ENCODE results near the gene COX6B2.
A peak's percentile ranks its signal among the peaks of the same experiment; 100 is the strongest.

COX6B2 gene

DNA sequence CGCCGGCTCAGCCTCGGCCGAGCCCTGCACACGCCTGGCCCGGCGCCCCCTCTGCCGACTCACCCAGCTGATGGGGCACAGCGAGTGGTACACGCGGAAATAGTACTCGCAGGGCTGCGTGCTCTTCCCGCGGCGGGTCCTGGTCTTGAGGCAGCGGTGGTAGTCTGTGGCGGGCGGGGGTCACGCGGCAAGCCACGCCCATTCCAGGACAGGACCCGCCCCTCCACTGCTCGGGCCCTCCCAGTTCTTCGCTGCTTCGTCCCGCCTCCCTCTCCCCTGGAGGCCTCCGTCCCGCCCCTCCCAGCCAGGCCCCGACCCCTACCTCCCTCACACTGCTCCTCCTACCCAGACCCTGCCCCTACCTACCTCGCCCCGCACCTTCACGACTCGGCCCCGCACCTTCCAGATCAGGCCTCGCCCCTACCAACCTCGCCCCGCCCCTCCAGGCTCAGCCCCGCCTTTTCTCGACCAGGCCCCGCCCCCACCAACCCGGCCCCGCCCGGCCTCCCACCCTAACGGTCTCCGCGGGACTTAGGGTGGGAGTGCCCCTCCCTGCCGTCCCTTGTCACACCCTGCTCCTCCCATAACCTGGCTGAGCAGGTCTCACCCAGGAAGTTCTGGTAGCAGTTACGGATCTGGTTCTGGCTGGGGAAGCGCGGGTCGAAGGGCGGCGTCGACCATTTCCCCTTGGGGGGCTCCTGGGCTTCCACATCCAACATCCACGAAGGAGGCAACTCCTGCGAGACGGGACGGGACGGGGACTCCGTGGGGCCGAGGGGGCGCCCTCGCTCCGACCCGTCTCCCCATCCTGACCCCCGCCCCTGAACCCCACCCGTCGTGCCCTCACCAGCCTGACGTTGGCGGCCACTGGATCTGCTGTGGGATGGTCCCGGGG, 469 bp downstream of the COX6B2 start (continued):
- TF ChIP-seq, protein P1, sequence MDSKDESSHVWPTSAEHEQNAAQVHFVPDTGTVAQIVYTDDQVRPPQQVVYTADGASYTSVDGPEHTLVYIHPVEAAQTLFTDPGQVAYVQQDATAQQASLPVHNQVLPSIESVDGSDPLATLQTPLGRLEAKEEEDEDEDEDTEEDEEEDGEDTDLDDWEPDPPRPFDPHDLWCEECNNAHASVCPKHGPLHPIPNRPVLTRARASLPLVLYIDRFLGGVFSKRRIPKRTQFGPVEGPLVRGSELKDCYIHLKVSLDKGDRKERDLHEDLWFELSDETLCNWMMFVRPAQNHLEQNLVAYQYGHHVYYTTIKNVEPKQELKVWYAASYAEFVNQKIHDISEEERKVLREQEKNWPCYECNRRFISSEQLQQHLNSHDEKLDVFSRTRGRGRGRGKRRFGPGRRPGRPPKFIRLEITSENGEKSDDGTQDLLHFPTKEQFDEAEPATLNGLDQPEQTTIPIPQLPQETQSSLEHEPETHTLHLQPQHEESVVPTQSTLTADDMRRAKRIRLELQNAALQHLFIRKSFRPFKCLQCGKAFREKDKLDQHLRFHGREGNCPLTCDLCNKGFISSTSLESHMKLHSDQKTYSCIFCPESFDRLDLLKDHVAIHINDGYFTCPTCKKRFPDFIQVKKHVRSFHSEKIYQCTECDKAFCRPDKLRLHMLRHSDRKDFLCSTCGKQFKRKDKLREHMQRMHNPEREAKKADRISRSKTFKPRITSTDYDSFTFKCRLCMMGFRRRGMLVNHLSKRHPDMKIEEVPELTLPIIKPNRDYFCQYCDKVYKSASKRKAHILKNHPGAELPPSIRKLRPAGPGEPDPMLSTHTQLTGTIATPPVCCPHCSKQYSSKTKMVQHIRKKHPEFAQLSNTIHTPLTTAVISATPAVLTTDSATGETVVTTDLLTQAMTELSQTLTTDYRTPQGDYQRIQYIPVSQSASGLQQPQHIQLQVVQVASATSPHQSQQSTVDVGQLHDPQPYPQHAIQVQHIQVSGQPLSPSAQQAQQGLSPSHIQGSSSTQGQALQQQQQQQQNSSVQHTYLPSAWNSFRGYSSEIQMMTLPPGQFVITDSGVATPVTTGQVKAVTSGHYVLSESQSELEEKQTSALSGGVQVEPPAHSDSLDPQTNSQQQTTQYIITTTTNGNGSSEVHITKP (tag by site-specific recombination; IDR thresholded peaks at IDR 0.05), result peak; percentile 80
- no peak for TF ChIP-seq ZNF175 (tag by site-specific recombination; IDR thresholded peaks at IDR 0.05)
- TF ChIP-seq, protein P2, sequence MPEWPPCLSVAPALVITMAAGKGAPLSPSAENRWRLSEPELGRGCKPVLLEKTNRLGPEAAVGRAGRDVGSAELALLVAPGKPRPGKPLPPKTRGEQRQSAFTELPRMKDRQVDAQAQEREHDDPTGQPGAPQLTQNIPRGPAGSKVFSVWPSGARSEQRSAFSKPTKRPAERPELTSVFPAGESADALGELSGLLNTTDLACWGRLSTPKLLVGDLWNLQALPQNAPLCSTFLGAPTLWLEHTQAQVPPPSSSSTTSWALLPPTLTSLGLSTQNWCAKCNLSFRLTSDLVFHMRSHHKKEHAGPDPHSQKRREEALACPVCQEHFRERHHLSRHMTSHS (tag by site-specific recombination; IDR thresholded peaks at IDR 0.05), result no peak

DNA sequence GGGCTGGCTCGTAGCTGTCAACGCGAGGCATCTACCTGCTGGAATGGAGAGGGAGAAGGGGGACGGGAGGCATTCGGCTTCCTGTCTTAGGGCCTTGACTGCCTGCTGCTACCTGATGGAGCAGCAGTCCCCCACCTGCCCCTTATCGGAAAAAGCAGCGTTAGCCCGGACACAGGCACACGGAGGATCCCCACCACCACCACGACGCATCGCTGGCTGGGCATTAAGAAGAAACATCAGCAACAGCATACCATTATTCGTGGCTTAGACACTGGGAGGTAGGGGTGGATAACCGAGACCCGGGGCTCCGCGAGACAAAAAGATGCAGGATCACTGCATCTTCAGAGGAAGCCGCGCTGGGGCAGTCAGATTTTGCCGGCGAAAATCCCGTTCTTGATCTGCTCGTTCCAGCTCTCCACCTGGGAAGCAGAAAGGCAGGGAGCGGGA, 1.1 kb downstream of the COX6B2 start:
- Histone ChIP-seq H3K36me3 (ENCODE audit: control insufficient read depth in 2 of 2, insufficient read depth in 1 of 2, low read length in 2 of 2) (peaks cover 0 to 2% of the 10 kb centered on the region in 2 experiments; a peak in 1 of 3 replicates), H3K4me3 (ENCODE audit: low read depth, low read length) (peak overlapping the region; percentile 54), H3K4me1 (ENCODE audit: control insufficient read depth, insufficient read depth, low read length) (peaks cover 8% of the 10 kb centered on the region; the same call in 1 of the 2 replicates), H3K27ac (ENCODE audit: extremely low read depth, low read depth, low read length) (no peak overlapping the region), H3K9me3 (ENCODE audit: control insufficient read depth, insufficient read depth, low read depth, low read length) (no peaks in the 10 kb centered on the region)
- ChIA-PET POLR2A (interaction anchor here (0.6 to 7.7 kb wide), 4 partner anchors 14 to 1053 kb away, joined by 4 to 95 read pairs (median 10); partner anchors contain the start of genes KMT5C and UBE2S), CTCF (interaction anchor here (0.6 kb wide), 1 partner anchor 50 kb away, joined by 3 read pairs; no protein-coding TSS in a partner anchor)
- TF ChIP-seq ZNF248 (tag by site-specific recombination; IDR thresholded peaks at IDR 0.05) (no peak), ZBTB17 (tag by site-specific recombination; IDR thresholded peaks at IDR 0.05) (peak; percentile 76; the same call in 1 of the 2 replicates), ZNF600 (tag by site-specific recombination; IDR thresholded peaks at IDR 0.05) (0 out of 2 replicates have a peak, but pooled peaks have one; percentile 37)

DNA sequence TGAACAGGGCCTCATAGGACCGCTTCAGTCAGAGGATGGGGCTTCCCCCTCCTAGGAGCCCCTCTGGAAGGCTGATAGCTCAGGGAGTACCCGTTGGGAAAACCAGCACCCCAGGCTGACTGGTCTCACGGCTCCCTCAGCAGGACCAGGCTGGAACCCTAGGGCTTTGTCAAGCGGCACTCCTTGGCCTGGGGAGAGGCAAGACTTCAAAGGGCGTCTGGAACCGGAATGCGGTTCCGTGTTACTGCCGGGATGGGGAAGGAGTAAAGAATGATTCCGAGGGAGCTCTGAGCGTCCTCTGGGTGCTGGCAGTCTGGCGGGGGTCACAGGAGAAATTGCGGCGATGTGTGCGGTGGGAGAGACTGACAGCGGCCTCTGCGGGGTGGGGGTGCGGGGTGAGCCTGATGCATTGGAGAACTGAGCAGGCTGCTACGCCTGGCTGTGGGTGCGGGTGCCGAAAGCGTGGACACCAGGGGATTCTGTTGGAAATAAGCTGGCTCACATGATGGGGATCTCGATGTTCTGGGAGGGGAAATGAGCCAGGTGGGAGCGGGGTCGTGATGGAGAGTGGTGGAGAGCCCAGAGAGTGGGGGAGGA, 1.9 kb downstream of the COX6B2 start:
- ChIA-PET POLR2A (interaction anchor here (0.6 to 7.7 kb wide), 7 partner anchors 9 to 1054 kb away, joined by 3 to 95 read pairs (median 4); partner anchors contain the start of genes ISOC2, KMT5C and UBE2S), CTCF (interaction anchor here (0.7 kb wide), 2 partner anchors 64 to 66 kb away, joined by 3 to 4 read pairs; no protein-coding TSS in a partner anchor)
- Histone ChIP-seq H3K4me3 (ENCODE audit: low read depth, low read length) (no peak overlapping the region), H3K36me3 (ENCODE audit: control insufficient read depth in 2 of 2, insufficient read depth in 1 of 2, low read length in 2 of 2) (peaks cover 0 to 5% of the 10 kb centered on the region in 2 experiments; a peak in 1 of 3 replicates), H3K4me1 (ENCODE audit: control insufficient read depth, insufficient read depth, low read length) (peaks cover 8% of the 10 kb centered on the region; the same call in 1 of the 2 replicates), H3K9me3 (ENCODE audit: control insufficient read depth, insufficient read depth, low read depth, low read length) (no peaks in the 10 kb centered on the region), H3K27ac (ENCODE audit: extremely low read depth, low read depth, low read length) (no peak overlapping the region)
- TF ChIP-seq ZNF175 (tag by site-specific recombination; IDR thresholded peaks at IDR 0.05) (no peak), ZNF521 (tag by site-specific recombination; IDR thresholded peaks at IDR 0.05) (no peak), ZNF626 (tag by site-specific recombination; IDR thresholded peaks at IDR 0.05) (no peak), ZNF423 (tag by site-specific recombination; IDR thresholded peaks at IDR 0.05) (no peak), ZNF501 (tag by site-specific recombination; IDR thresholded peaks at IDR 0.05) (no peak), ZIC2 (tag by site-specific recombination; IDR thresholded peaks at IDR 0.05) (0 out of 2 replicates have a peak, but pooled peaks have one; percentile 7), ZNF561 (tag by site-specific recombination; IDR thresholded peaks at IDR 0.05; ENCODE audit: borderline replicate concordance) (no peak)
- TF ChIP-seq, protein P3, sequence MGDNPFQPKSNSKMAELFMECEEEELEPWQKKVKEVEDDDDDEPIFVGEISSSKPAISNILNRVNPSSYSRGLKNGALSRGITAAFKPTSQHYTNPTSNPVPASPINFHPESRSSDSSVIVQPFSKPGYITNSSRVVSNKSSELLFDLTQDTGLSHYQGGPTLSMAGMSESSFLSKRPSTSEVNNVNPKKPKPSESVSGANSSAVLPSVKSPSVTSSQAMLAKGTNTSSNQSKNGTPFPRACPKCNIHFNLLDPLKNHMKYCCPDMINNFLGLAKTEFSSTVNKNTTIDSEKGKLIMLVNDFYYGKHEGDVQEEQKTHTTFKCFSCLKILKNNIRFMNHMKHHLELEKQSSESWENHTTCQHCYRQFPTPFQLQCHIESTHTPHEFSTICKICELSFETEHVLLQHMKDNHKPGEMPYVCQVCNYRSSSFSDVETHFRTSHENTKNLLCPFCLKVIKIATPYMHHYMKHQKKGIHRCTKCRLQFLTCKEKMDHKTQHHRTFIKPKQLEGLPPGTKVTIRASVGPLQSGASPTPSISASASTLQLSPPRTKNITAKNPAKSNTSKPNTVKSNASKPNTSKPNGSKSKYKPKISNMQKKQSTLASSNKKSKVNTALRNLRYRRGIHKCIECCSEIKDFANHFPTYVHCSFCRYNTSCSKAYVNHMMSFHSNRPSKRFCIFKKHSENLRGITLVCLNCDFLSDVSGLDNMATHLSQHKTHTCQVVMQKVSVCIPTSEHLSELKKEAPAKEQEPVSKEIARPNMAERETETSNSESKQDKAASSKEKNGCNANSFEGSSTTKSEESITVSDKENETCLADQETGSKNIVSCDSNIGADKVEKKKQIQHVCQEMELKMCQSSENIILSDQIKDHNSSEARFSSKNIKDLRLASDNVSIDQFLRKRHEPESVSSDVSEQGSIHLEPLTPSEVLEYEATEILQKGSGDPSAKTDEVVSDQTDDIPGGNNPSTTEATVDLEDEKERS (tag by site-specific recombination; IDR thresholded peaks at IDR 0.05), result no peak
- TF ChIP-seq, protein P4, sequence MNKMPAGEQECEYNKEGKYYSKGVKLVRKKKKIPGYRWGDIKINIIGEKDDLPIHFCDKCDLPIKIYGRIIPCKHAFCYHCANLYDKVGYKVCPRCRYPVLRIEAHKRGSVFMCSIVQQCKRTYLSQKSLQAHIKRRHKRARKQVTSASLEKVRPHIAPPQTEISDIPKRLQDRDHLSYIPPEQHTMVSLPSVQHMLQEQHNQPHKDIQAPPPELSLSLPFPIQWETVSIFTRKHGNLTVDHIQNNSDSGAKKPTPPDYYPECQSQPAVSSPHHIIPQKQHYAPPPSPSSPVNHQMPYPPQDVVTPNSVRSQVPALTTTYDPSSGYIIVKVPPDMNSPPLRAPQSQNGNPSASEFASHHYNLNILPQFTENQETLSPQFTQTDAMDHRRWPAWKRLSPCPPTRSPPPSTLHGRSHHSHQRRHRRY (tag by site-specific recombination; IDR thresholded peaks at IDR 0.05), result no peak
- TF ChIP-seq, protein P5, sequence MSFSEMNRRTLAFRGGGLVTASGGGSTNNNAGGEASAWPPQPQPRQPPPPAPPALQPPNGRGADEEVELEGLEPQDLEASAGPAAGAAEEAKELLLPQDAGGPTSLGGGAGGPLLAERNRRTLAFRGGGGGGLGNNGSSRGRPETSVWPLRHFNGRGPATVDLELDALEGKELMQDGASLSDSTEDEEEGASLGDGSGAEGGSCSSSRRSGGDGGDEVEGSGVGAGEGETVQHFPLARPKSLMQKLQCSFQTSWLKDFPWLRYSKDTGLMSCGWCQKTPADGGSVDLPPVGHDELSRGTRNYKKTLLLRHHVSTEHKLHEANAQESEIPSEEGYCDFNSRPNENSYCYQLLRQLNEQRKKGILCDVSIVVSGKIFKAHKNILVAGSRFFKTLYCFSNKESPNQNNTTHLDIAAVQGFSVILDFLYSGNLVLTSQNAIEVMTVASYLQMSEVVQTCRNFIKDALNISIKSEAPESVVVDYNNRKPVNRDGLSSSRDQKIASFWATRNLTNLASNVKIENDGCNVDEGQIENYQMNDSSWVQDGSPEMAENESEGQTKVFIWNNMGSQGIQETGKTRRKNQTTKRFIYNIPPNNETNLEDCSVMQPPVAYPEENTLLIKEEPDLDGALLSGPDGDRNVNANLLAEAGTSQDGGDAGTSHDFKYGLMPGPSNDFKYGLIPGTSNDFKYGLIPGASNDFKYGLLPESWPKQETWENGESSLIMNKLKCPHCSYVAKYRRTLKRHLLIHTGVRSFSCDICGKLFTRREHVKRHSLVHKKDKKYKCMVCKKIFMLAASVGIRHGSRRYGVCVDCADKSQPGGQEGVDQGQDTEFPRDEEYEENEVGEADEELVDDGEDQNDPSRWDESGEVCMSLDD (tag by site-specific recombination; IDR thresholded peaks at IDR 0.05), result 0 out of 2 replicates have a peak, but pooled peaks have one; percentile 2

All from HEK293 (cell line).